GM21528 (cell line): Measurements from ENCODE around the gene DCAF4L1.
A peak's percentile ranks its signal among the peaks of the same experiment; 100 is the strongest.

Source experiments
- ATAC-seq: cut with Tn5 transposase; IDR thresholded peaks from one replicate; pipeline ENCODE4 v1.9.1; 2021; ENCODE audit warnings: mild to moderate bottlenecking, moderate library complexity; ENCODE audit not compliant: unreplicated experiment, low FRiP score

The DCAF4L1 gene

DNA sequence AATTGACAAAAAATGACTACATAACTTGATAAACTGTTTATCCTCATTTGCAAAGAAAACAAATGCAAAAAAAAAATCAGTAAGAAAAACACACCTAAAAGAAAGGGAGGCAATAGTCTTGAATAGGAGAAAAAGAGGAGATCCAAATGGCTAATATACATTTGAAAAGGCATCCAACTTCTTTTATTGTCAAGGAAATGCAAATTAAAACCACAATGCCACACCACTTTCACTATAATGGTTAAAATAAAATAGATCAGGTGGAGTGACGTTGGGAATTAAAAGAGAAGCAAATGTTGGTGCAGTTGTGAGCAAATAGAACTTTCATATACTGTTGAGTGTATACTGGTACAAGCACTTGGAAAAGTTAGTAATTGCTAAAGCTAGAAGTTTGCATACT, 3.6 kb downstream of the DCAF4L1 start:
- ATAC-seq, result no peak

DNA sequence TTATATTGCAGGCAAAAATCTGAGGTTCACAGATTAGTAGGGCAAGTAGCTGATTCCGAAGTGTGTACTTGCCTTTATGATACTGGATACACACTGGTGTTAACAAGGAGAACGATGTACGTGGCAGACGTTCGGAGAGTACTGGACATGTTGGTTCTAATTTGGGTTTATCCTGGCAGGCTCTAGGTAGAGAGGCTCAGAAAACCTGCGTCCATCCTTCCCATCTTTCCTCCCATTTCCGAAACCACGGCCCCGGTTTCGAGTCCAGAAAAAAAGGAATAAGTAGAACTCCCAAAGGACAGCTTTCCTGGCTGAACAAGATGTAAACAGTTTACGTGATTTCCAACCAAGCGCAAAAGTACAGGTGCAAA, 8.4 kb downstream of the DCAF4L1 start:
- ATAC-seq, result peak; percentile 30

DNA sequence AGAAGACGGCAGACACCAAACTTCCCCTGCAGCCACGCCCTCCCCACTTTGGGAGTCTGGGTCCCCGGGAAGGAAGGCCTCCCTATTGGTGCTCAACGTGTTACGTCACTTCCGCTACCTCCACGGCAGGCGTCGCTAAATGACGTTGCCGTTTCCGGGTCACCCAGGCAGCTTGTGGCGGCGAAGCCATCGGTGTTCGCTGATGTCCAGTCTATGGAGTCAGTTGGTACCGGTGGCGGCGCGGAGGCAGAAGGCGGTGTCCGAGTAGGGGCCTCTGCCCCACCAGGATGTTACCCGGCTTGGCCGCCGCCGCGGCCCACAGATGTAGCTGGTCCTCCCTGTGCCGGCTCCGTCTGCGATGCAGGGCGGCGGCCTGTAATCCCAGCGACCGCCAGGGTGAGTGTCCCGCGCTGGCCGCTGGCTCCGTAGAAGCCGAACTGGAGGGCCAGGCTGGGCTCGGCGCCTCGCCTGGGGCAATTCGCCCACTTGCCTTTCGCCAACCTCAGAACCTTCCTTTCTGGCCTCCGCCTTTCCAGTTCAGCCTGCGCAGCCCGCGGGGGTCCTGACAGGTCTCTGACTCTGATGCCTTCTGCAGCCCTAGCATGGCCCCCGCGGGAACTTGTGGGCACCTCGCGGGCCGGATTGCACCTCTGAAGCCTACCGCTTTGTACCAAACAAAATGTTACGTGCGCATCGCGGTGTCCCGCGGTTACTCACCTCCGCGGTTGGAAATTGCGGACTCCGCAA, 9.0 kb downstream of the DCAF4L1 start, which contains the start of gene SLC30A9:
SLC30A9 (plus strand) TSS at position 166 of the 747 bp plus-strand sequence; CDS start at position 288, 122 bp downstream.
- peak; percentile 99 for ATAC-seq

DNA sequence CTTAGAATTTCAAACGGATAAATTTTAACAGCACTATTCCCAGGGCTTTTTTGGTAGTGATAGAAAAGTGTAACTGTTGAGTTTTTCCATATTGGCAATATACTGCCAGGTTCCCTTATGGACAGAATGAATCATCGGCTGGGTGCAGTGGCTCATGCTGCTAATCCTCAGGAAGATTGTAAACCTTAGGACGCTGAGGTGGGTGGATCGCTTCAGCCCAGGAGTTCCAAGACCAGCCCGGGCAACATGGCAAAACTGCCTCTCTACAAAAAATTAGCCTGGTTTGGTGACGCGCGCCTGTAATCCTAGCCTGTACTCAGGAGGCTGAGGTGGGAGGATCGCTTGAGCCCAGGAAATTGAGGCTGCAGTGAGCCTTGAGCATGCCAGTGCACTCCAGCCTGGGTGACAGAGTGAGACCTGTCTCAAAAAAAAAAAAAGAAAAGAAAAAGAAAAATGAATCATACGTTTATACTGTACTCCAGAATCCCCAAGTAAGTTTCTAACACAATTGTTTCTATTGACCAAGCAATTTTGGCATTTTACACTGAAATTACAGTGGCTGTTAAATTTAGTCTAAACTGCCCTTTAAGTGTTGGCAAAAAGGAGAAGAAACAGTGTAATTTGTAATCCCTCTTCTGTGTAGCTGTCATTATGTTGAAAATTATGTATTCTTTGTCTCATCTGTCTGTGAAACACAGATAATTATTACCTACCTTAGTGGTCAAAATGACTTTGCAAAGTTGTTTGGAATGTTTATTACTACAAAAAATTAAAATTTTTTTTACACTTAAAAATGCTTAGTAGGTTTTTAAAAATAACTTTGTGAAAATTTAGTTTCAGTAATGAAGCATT, 10.6 kb downstream of the DCAF4L1 start:
- ATAC-seq, result no peak

DNA sequence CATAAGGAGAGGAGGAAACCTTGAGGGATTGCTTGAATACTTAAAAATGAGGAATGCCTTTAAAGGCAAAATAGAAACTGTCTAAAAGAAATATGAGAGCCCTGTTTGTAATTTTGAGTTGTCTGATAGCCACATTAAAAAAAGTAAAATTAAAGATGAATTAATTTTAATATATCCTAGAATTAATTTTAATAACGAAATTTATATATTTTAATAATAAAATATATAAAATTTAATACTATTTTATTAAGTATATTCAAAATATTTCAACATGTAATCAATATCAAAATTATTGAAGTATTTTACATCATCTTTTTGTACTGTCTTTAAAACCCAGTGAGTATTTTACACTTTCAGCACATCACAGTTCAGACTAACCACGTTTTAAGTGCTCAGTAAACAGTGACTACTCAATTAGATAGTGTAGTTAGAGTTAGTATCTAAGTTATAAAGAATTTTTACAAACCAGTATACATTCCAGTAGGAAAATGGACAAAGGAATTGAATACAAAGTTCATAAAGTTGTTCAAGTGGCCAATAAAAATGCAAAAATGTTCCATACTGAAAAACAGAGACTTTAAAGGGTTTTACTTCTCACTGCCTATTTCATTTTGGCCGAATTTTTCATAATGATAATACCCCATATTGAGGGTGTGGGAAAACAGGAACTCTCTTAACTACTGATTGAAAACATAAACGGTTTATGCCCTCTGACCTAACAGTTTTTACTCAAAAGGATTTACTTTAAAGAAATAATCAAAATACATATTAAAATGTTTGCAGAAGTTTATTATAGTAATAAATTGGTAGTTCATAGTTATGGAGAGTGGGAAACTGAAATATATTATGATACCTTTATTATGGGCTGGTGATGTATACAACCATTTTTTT, 11.7 kb downstream of the DCAF4L1 start:
- ATAC-seq, result no peak

DNA sequence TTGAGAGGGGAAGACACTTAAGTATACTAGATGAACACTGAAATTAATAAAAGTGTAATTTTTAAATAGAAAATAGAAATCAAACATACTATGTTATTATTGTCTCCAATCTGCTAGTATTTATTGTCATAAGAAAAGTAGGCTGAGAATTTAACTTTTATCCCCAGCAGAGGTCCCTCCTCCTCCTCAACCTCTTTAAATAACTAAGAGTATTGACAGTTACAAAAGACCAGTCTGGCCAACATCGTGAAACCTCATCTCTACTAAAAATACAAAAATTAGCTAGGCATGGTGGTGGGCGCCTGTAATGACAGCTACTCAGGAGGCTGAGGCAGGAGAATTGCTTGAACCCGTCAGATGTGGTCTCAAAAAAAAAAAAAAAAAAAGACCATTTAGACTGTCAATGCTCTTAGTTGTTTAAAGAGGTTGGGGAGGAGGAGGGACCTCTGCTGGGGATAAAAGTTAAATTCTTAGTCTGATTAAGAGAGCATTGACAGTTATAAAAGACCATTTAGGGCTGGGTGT, 13.0 kb downstream of the DCAF4L1 start:
- ATAC-seq, result no peak

DNA sequence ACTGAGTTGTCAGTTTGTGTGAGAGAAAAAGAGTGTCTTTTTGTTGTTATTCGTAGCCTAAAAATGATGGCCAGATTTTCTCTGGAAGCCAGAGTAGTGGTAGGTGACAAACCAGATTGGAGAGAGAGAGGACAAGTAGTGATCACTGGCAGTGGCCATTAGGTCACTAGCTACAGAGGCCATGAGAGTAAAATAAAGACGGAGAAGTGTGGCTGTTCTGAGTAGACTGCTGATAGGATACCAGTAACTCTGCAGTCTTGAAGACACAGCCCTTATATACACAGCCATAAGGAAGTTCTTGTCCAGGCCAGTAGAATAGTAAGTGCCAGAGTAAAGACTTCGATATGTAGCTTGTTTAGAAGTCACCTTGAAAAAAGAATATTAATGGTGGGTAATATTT, 16.5 kb downstream of the DCAF4L1 start:
- ATAC-seq, result no peak

DNA sequence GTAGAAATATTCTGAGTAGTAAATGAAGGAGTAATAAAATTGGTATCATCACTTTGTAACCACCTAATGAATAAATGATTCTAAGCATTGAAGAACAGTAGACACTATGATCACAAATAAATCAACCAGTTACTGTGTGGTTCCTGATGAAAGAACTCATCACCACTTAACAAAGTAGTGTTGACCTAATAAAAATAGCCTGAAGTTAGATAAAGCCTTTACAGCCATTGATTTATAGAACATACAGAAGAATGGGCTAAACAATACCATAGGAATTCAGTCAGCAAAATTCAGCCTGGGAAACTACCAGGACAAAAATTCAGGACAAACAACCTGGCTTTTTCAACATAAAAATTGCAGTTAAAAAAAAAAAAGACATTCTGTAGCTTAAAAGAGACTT, 17.8 kb downstream of the DCAF4L1 start:
- no peak for ATAC-seq

DNA sequence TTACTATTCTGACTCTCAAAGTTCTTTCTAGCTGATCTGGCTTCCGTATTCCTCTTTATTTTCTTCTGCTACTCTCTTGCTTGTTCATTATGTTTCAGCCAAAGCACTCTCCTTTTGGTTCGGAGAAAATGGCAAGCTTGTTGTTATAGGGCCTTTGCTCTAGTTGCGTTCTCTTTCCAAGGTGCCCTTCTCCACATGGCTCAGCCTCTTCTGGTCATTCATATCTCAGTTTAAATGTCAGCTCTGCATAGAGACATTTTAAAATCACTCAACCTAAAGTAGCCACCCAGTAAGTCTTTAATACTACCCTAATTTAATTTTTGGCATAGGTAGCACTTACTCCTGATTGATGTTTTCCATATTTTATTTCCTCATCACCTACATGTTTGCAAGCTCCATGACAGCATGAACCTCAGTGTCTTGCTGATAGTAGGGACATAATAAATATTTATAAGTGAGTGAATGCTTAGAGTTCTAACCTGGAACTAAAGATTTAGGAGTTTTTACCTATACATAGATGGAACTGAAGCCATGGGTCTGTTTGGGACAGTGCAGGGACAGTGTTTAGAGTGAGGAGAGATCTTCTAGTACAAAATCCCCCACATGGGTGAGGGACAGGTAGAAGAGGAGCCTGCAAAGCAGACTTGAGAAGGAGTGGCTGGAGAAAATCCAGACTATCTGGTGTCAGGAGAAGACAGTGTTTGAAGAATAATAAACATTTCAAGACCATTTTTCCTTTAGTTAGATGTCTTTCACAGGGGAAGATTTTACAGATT, 26.6 kb downstream of the DCAF4L1 start:
- ATAC-seq, result no peak

DNA sequence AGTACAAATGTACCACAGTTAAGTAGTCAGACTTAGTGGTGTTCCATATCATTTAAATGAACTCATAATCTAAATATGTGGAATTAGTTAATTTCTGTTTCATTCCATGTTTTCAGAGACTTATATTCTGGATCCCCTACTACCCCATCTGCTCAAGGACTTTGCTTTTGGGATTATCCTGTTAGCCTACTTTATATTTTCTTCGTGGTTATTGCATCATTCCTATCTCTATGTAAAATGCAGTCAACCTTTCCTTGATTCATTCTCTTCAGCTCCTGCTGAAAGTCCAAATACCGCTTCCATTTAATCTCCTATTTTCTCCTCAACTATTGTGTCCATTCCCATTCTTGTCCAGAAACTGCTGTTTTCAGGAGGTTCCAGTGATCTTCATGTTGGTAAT, 33.9 kb downstream of the DCAF4L1 start:
- ATAC-seq, result no peak

DNA sequence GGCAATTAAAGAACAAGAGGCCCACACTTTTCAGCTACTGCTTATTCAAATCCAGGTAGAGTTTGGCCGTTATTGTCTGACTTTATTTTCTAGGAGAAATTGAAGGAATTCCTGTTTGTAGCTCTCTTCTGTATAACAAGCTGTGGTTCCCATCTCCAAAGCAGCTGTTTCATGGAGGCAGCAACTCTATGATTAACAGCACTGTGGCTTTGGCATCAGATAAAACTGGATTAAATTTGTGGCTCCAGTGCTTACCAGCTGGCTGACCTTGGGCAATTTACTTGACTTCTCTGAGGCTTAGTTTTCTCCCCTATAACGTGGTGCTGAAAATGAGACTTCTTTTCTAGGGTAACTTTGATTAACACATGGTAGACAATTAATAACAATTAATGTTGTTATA, 36.9 kb downstream of the DCAF4L1 start:
- ATAC-seq, result no peak
